ENCODE data around the gene VAV3. TPM values are rescaled to one million over a fixed set of nuclear protein-coding genes. Genes with fewer than 3 reads are reported as not detected.

Gene VAV3
- total RNA-seq, 1 experiment from 2014 or later = not detected

- no peak for TF ChIP-seq CTCF (IDR thresholded peaks at IDR 0.05 in 2 of 3, conservative IDR thresholded peaks at IDR 0.05 in 1 of 3; ENCODE audit: borderline replicate concordance in 1 of 3, insufficient read depth in 1 of 3, low read depth in 2 of 3, low read length in 2 of 3)
- TF ChIP-seq CBX3 (IDR thresholded peaks at IDR 0.05; ENCODE audit: low read depth) = no peak
- TF ChIP-seq RAD21 (IDR thresholded peaks at IDR 0.05; ENCODE audit: low read depth) = no peak
- DNase-seq (ENCODE audit: low read depth, low spot score) (no peak), ATAC-seq (no peak)
- intact Hi-C loops (cut with micrococcal nuclease) = no loop called here
- H3K4me1 ChIP-seq (ENCODE audit: control insufficient read depth in 1 of 2, insufficient read depth in 2 of 2, low read length in 2 of 2) = no peaks in the 10 kb centered on the region
- no TSS peak for BruUV-seq (replicated peaks)
- 0 out of 4 replicates have a peak, but pooled peaks cover 0 to 5% of the 10 kb centered on the region in 2 experiments for H3K9me3 ChIP-seq (ENCODE audit: control insufficient read depth in 1 of 2, insufficient read depth in 1 of 2, low read depth in 1 of 2, low read length in 2 of 2)
- H3K36me3 ChIP-seq (ENCODE audit: control insufficient read depth in 1 of 2, insufficient read depth in 2 of 2, low read length in 2 of 2) = no peaks in the 10 kb centered on the region
- no peak overlapping the region for H2AFZ ChIP-seq (ENCODE audit: low read depth, low read length, poor library complexity, severe bottlenecking)
- H3K9ac ChIP-seq (ENCODE audit: low read length) = no peak overlapping the region
- H3K9me2 ChIP-seq (ENCODE audit: insufficient read depth) = no peaks in the 10 kb centered on the region
- RAD21 ChIA-PET (ENCODE audit: low non-redundant PET in 1 of 2, low total read pairs in 2 of 2, uncharacterized antibody in 2 of 2, unreplicated experiment in 2 of 2) = no interaction called here
- H3K27ac ChIP-seq (ENCODE audit: low read depth, low read length) = no peak overlapping the region
- H3K4me2 ChIP-seq (ENCODE audit: low read length) = no peak overlapping the region
- H3K27me3 ChIP-seq (ENCODE audit: insufficient read depth, low read length) = no peaks in the 10 kb centered on the region
- H3K4me3 ChIP-seq (replicated peaks in 1 of 2; ENCODE audit: low read depth in 1 of 2, low read length in 2 of 2) = no peak overlapping the region
- no peaks in the 10 kb centered on the region for H4K20me1 ChIP-seq (ENCODE audit: insufficient read depth)
- H3K79me2 ChIP-seq (ENCODE audit: insufficient read depth, low read length) = no peaks in the 10 kb centered on the region
- POLR2A ChIA-PET = no interaction called here
- CTCF ChIA-PET = no interaction called here
These were observed 272.2 kb downstream of the VAV3 start for GRCh38 chr1:107692580-107693345.

- no TSS peak for BruUV-seq (replicated peaks)
- Histone ChIP-seq H3K79me2 (ENCODE audit: insufficient read depth, low read length) (no peaks in the 10 kb centered on the region), H3K9ac (ENCODE audit: low read length) (no peak overlapping the region), H3K4me2 (ENCODE audit: low read length) (no peak overlapping the region), H3K4me3 (replicated peaks in 1 of 2; ENCODE audit: low read depth in 1 of 2, low read length in 2 of 2) (no peak overlapping the region), H3K27ac (ENCODE audit: low read depth, low read length) (no peak overlapping the region), H3K4me1 (ENCODE audit: control insufficient read depth in 1 of 2, insufficient read depth in 2 of 2, low read length in 2 of 2) (no peaks in the 10 kb centered on the region), H4K20me1 (ENCODE audit: insufficient read depth) (no peaks in the 10 kb centered on the region), H3K9me2 (ENCODE audit: insufficient read depth) (no peaks in the 10 kb centered on the region), H2AFZ (ENCODE audit: low read depth, low read length, poor library complexity, severe bottlenecking) (no peak overlapping the region), H3K36me3 (ENCODE audit: control insufficient read depth in 1 of 2, insufficient read depth in 2 of 2, low read length in 2 of 2) (no peaks in the 10 kb centered on the region), H3K9me3 (ENCODE audit: control insufficient read depth in 1 of 2, insufficient read depth in 1 of 2, low read depth in 1 of 2, low read length in 2 of 2) (0 out of 4 replicates have a peak, but pooled peaks cover 0 to 5% of the 10 kb centered on the region in 2 experiments), H3K27me3 (ENCODE audit: insufficient read depth, low read length) (no peaks in the 10 kb centered on the region)
- RAD21 ChIA-PET (ENCODE audit: low non-redundant PET in 1 of 2, low total read pairs in 2 of 2, uncharacterized antibody in 2 of 2, unreplicated experiment in 2 of 2) = no interaction called here
- ATAC-seq = no peak
- POLR2A ChIA-PET = no interaction called here
- CTCF ChIA-PET = no interaction called here
- intact Hi-C loops (cut with micrococcal nuclease) = no loop called here
- no peak for DNase-seq (ENCODE audit: low read depth, low spot score)
- TF ChIP-seq RAD21 (IDR thresholded peaks at IDR 0.05; ENCODE audit: low read depth) = no peak
- TF ChIP-seq MAX (IDR thresholded peaks at IDR 0.05) = no peak
- TF ChIP-seq REST (IDR thresholded peaks at IDR 0.05; ENCODE audit: low read depth) = no peak
- TF ChIP-seq EZH2 (IDR thresholded peaks at IDR 0.05) = no peak
- TF ChIP-seq EZH2phosphoT487 (IDR thresholded peaks at IDR 0.05; ENCODE audit: borderline replicate concordance) = no peak
- no peak for TF ChIP-seq ELF1 (IDR thresholded peaks at IDR 0.05; ENCODE audit: borderline replicate concordance, low read depth)
- no peak for TF ChIP-seq FOSL1 (IDR thresholded peaks at IDR 0.05; ENCODE audit: low read depth)
- TF ChIP-seq CBX3 (IDR thresholded peaks at IDR 0.05; ENCODE audit: low read depth) = no peak
- TF ChIP-seq YY1 (IDR thresholded peaks at IDR 0.05; ENCODE audit: extremely low read depth, insufficient replicate concordance, low read depth, low read length) = no peak
- TF ChIP-seq ZFX (IDR thresholded peaks at IDR 0.05) = no peak
- TF ChIP-seq EGR1 (IDR thresholded peaks at IDR 0.05; ENCODE audit: low read depth) = no peak
- no peak for TF ChIP-seq SP1 (IDR thresholded peaks at IDR 0.05; ENCODE audit: low read depth)
- no peak for TF ChIP-seq TCF7L2 (IDR thresholded peaks at IDR 0.05; ENCODE audit: borderline replicate concordance, extremely low read depth, insufficient read depth, insufficient read length)
- no peak for TF ChIP-seq POLR2A (IDR thresholded peaks at IDR 0.05; ENCODE audit: borderline replicate concordance, extremely low read depth, insufficient read depth, insufficient read length)
These were observed 273.4 kb downstream of the VAV3 start for GRCh38 chr1:107691540-107691939.
